ENCODE results near the gene TNFRSF19. TPM values are rescaled to one million over a fixed set of nuclear protein-coding genes. Genes with fewer than 3 reads are reported as not detected.

The TNFRSF19 gene
- polyA plus RNA-seq, 5 donors, result 64.8 to 106 (median 87.2) TPM

DNA sequence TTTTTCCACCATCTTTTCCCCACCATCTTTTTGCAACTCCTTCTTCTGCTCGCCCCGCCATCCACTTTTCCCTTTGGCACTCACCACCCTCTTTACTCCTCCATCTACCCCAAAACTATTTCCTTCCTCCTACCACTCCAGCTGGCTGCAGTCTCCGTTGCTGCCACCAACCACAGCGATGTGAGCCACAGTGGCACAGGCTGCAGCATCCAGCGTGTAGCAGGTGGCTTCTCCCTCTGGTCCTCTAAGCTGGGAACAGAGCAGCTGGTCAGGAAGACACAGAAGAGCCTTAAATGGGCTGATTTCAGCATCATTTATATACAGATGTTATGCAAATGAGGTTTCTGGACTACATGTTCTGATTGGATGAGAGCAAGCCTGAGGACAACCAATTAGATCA, 144.5 kb downstream of the TNFRSF19 start:
- no peak for DNase-seq

DNA sequence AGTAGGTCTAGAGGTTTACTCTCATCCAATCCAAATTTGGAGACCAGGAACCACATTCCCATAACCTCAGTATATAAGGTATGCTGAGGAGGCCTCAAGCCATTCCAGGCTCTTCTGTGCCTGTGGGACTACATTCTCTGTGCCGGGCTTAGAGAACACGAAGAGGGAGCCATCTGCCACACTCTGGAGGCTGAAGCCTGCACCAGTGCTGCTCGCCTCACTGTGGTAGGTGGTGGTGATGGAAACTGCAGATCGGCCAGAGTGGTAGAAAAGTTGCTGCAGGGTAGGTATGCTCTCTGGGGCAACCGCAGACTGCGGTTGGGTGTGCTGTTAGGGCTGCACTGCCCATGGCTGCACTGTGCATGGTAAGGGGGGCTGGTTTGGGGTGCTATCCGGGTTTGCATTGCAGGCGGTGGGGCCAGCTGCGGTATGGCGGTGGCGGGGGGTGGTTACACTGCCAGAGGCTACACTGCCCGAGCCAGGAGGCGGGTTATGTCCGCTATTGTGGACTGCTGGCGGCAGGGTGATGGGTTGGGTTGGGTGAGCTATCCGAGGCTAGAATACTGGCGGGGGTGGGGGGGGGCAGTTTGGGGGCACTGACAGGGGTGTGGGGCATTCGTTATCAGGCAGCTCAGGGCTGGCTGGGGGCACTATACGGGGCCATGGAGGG, 145.0 kb downstream of the TNFRSF19 start:
- no peak for DNase-seq

DNA sequence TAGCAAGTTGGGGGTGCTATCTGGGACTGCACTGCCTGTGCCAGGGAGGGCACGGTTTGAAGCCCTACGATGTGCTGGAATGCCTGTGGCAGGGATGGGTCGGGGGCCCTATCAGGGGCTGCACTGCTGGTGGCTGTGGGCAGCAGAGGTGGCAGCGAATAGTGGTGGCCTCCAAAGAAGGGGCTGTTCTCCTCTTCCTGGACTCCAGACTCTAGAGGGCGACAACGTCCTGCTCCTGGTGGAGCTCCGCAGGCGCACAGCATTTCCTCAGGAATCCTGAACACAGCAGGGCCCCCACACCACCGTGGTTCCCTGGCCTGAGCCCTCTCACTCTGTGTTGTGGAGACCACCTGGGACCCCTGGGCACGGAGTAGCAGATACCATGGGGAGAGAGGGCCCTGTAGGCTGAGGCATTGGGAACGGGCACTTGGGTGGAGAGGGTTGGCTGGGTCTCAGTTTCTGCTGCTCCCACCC, 145.6 kb downstream of the TNFRSF19 start:
- no peak for DNase-seq

DNA sequence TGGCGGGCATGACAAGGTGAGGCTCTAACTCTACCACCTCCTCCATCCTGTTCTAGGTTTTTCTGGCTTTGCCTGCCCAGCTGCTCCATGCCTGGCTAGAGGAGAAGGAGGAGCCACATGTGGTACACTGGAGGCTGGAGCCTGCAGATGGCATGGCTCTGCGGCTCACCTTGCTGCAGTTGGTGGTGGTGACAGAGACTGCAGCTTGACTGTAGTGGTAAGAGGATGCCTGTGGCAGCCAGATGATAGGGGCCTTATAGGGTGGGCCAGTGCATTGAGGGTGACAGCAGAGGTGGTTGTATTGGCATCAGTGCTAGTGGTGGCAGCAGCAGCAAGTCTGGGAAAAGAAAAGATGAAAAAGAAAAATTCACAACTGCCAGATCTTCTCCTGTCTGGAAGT, 146.2 kb downstream of the TNFRSF19 start:
- no peak for DNase-seq

DNA sequence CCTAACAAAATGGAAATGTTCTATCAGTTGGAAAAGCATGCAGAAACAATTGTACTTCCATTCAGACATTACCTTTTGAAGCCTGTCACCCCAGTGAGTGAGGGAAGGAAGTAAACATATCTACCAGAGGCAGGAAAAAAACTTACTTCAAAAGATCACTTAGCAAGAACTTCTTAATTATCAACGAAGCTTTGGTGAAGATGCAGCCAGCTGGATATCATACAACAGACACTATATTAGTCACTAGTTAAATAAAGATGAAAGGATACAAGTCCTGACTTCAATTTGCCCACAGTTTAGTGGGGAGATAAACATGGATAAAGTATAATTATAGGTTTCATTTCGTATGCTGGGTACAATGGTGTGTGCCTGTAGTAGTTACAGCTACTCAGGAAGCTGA, 148.8 kb downstream of the TNFRSF19 start:
- no peak for DNase-seq

DNA sequence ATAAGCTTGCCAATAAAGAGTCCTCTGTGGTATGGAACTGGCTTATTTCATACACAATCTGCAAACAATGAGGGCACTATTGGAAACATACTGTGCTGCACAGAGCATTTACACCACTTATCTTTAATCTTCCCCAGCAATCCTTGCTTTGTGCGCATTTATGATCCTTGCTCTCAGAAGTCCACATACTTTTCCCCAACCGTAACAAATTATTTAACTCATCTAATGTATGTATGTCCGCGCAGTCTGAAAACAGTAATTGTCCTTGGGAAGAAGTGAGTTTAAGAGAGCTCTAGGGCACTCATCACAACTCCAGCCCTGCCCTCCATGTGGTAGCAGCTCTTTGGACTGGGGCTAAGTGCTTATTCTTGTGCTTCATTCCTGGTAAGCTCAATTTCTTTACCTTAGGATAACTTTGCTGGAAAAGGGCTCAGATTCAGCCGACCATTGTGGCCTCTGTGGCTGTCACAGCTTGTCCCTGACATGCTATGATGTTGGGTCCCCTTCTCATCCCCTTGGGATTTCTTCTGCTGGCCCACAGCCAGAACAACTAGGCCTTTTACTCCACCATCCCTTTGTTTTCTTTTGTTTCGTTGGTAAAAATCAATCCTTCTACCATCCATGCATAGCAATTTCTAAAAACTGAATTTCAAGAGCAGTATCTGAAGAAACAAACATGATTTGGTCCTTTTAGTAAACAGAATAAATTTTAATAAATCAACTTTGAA, 152.7 kb downstream of the TNFRSF19 start:
- no peak for DNase-seq

DNA sequence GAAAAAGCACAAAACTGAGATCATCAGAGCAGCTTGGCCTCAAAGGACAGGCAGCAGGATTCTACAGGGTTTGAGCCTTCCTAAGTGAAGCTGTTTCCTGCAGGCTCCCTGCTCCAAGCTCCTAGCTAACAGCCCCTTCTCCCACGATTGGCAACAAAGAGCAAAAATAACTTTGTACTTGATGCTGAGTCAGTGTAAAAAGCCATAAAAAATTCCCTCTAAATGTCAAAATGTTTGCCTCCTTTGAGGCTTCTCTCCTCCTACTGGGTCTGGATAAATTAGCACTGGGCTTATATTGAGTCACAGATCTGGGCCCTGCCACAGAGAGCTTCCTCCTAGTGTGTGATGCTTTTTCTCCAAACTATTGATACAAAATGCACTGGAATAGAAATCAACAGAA, 153.3 kb downstream of the TNFRSF19 start:
- DNase-seq, result no peak

DNA sequence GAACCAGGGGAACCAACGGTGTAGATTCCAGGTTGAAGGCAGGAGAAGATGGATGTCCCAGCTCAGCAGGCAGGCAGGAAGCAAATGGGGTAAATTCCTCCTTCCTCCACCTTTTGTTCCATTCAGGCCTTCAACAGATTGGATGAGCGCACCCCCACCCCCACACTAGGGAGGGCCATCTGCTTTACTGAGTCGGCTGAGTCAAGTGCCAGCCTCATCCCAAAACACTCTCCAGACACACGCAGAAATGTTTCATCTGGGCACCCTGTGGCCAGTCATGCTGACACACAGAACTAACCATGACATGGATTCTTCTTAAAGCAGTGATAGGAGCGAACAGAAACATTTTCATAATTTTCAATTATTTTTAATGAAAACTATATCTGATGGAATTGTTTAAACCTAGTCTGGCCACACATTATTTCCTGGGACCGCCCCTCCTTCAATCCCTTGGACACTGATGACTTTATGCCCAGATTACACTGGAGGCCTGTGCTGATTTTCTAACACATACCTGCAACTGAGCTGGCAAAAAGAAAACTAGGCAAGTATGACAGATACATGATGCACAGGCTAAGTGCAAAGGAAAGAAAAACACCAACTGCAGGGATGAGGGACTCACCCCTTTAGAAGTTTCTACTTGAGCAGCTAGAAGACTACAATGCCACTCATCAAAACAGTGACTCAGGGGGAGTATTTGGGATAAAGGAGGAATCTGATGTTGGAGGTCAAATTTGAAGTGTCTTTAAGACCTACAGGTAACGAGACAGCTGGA, 154.2 kb downstream of the TNFRSF19 start:
- no peak for DNase-seq

Other genes starting within 250 kb of the TNFRSF19 start
- 10 to 100 TPM; 10.7 to 19.8 (median 17.2) TPM for gene SACS, start 136.7 kb upstream of the TNFRSF19 start, polyA plus RNA-seq (ENCODE audit: insufficient read depth in 1 of 5, insufficient read length in 5 of 5, low replicate concordance in 1 of 5)